Keratinocyte (primary cell): Measurements from ENCODE around the gene CACHD1. TPM values are rescaled to one million over a fixed set of nuclear protein-coding genes. Genes with fewer than 3 reads are reported as not detected.

Source experiments
- DNase-seq: peaks from one replicate; pipeline ENCODE4 v3.0.0-alpha.2; 2011; ENCODE audit warnings: low read depth, missing footprints, low spot score
- FAIRE-seq: peaks from 2 replicates; lab custom pipeline; 2011; peaks lifted over from hg19 to GRCh38; lab: Jason Lieb, UNC
- H2AFZ ChIP-seq: 2 replicates; pipeline ENCODE4 v1.6.0; 2012; ENCODE audit warnings: low read length, control low read depth, inconsistent platforms; ENCODE audit not compliant: control insufficient read depth
- H3K27ac ChIP-seq: 2 replicates; pipeline ENCODE4 v1.5.1; 2011; ENCODE audit warnings: low read length; ENCODE audit not compliant: control insufficient read depth, insufficient read depth
- H3K27me3 ChIP-seq: 3 replicates; pipeline ENCODE4 v1.6.0; 2011; ENCODE audit warnings: low read length; ENCODE audit not compliant: control insufficient read depth, insufficient read depth; ENCODE audit errors: extremely low read depth
- H3K36me3 ChIP-seq, 2 experiments: 2 replicates in 1 of 2; 3 replicates in 1 of 2; pipeline ENCODE4 v1.5.1; 2011; ENCODE audit warnings: low read length in 2 of 2, mild to moderate bottlenecking in 1 of 2; ENCODE audit not compliant: control insufficient read depth in 2 of 2, insufficient read depth in 2 of 2; ENCODE audit errors: extremely low read depth in 1 of 2
- H3K4me1 ChIP-seq: 3 replicates; pipeline ENCODE4 v1.5.1; 2011; ENCODE audit warnings: low read length; ENCODE audit not compliant: control insufficient read depth, insufficient read depth; ENCODE audit errors: extremely low read depth
- H3K4me2 ChIP-seq: 3 replicates; pipeline ENCODE4 v1.6.0; 2011; ENCODE audit warnings: low read depth, low read length; ENCODE audit not compliant: control insufficient read depth, insufficient read depth; ENCODE audit errors: extremely low read depth
- H3K4me3 ChIP-seq, 3 experiments: fragments of 200-600 bp in 1 of 3; sonication (generic) in 1 of 3; 2 replicates in 2 of 3; 3 replicates in 1 of 3; pipeline ENCODE4 v1.5.1; 2011 to 2016; ENCODE audit warnings: low read length in 3 of 3, mild to moderate bottlenecking in 3 of 3, control low read depth in 2 of 3, inconsistent platforms in 1 of 3, low read depth in 1 of 3, mixed read lengths in 1 of 3, mixed run types in 1 of 3, moderate library complexity in 1 of 3; ENCODE audit not compliant: control insufficient read depth in 2 of 3, insufficient read depth in 2 of 3; ENCODE audit errors: extremely low read depth in 1 of 3
- H3K79me2 ChIP-seq: 2 replicates; pipeline ENCODE4 v1.6.0; 2012; ENCODE audit warnings: low read length; ENCODE audit not compliant: control insufficient read depth, insufficient read depth
- H3K9ac ChIP-seq: 3 replicates; pipeline ENCODE4 v1.6.0; 2011; ENCODE audit warnings: low read length; ENCODE audit not compliant: control insufficient read depth, insufficient read depth; ENCODE audit errors: extremely low read depth
- H3K9me1 ChIP-seq: 3 replicates; pipeline ENCODE4 v1.6.0; 2011; ENCODE audit warnings: low read length; ENCODE audit not compliant: control insufficient read depth, insufficient read depth; ENCODE audit errors: extremely low read depth
- H3K9me3 ChIP-seq: 2 replicates; pipeline ENCODE4 v1.5.1; 2012; ENCODE audit warnings: low read depth, low read length; ENCODE audit not compliant: control insufficient read depth
- H4K20me1 ChIP-seq: 3 replicates; pipeline ENCODE4 v1.6.0; 2011; ENCODE audit warnings: low read length; ENCODE audit not compliant: control insufficient read depth, insufficient read depth; ENCODE audit errors: extremely low read depth
- CTCF ChIP-seq, 3 experiments: IDR thresholded peaks in 1 of 3; conservative IDR thresholded peaks in 1 of 3; optimal IDR thresholded peaks in 1 of 3; 2 replicates in 2 of 3; 3 replicates in 1 of 3; pipeline versions ENCODE3 to v1.5.1; 2011; ENCODE audit warnings: low read length in 3 of 3, mild to moderate bottlenecking in 3 of 3, moderate library complexity in 2 of 3, control low read depth in 1 of 3, inconsistent platforms in 1 of 3; ENCODE audit not compliant: insufficient read depth in 2 of 3; ENCODE audit errors: extremely low read depth in 1 of 3
- EZH2 ChIP-seq: IDR thresholded peaks from one replicate; pipeline ENCODE4 v1.6.1; 2012; ENCODE audit warnings: inconsistent platforms, mild to moderate bottlenecking, low read length, moderate library complexity
- dilution Hi-C: fragments of 300-500 bp; cut with MboI; formaldehyde crosslinking; loops from one replicate; pipeline ENCODE4 v1.7.0; 2020; ENCODE audit warnings: low sequenced_read_pairs; ENCODE audit not compliant: extremely low pct_ligation_motif_present
- polyA plus RNA-seq, 5 experiments: library from polyadenylated mRNA; depleted of rRNA in 3 of 5; stranded (reverse) in 3 of 5; stranded (forward) in 1 of 5; unstranded in 1 of 5; fragments of >200 nt; gene quantifications; 1 replicate in 1 of 5; 2 replicates in 3 of 5; 3 replicates in 1 of 5; pipeline versions ENCODE4 v1.2.1 to v1.2.3, GENCODE V29; 2011 to 2012; ENCODE audit warnings: missing spikeins in 2 of 5, low read depth in 1 of 5, low replicate concordance in 1 of 5

Gene CACHD1
- polyA plus RNA-seq, 1 donor (not counting 4 experiments of a cell fraction or from before 2014, with no cell fraction given): 2.4 TPM

- H3K9ac ChIP-seq: no peak overlapping the region
- no peak for DNase-seq
- no peaks in the 10 kb centered on the region for H3K36me3 ChIP-seq
- no peak overlapping the region for H3K4me3 ChIP-seq
- no peaks in the 10 kb centered on the region for H3K27me3 ChIP-seq
- TF ChIP-seq EZH2: no peak
- no peak for TF ChIP-seq CTCF (optimal IDR thresholded peaks at IDR 0.05 in 1 of 3, IDR thresholded peaks at IDR 0.05 in 1 of 3, conservative IDR thresholded peaks at IDR 0.05 in 1 of 3; ENCODE audit: extremely low read depth in 1 of 3, insufficient read depth in 2 of 3, low read length in 3 of 3)
- dilution Hi-C loops: no loop called here
- no peaks in the 10 kb centered on the region for H3K9me1 ChIP-seq
- H2AFZ ChIP-seq: no peak overlapping the region
- no peak overlapping the region for H3K27ac ChIP-seq
- no peaks in the 10 kb centered on the region for H4K20me1 ChIP-seq
- no peak overlapping the region for H3K4me2 ChIP-seq
- H3K79me2 ChIP-seq: no peaks in the 10 kb centered on the region
- no peaks in the 10 kb centered on the region for H3K9me3 ChIP-seq
- no peak for FAIRE-seq
- H3K4me1 ChIP-seq: peaks cover 5% of the 10 kb centered on the region
Measured at GRCh38 chr1:64692911-64693310, 223.0 kb downstream of the CACHD1 start.

GRCh38 chr1:64693406-64693805 lies 223.5 kb downstream of the CACHD1 start:
- Histone ChIP-seq H3K27ac (no peak overlapping the region), H3K9ac (no peak overlapping the region), H2AFZ (no peak overlapping the region), H3K4me3 (no peak overlapping the region), H3K27me3 (no peaks in the 10 kb centered on the region), H3K4me2 (no peak overlapping the region), H3K4me1 (peaks cover 5% of the 10 kb centered on the region), H4K20me1 (no peaks in the 10 kb centered on the region), H3K36me3 (no peaks in the 10 kb centered on the region), H3K9me3 (no peaks in the 10 kb centered on the region), H3K79me2 (no peaks in the 10 kb centered on the region), H3K9me1 (no peaks in the 10 kb centered on the region)
- DNase-seq (no peak), FAIRE-seq (no peak)
- dilution Hi-C loops: no loop called here
- TF ChIP-seq EZH2: no peak

- H3K4me1 ChIP-seq: no peaks in the 10 kb centered on the region
- FAIRE-seq (no peak), DNase-seq (no peak)
- no peaks in the 10 kb centered on the region for H3K9me3 ChIP-seq
- no peaks in the 10 kb centered on the region for H3K27me3 ChIP-seq
- no peak overlapping the region for H3K27ac ChIP-seq
- no peak for TF ChIP-seq EZH2
- no peaks in the 10 kb centered on the region for H3K9me1 ChIP-seq
- H4K20me1 ChIP-seq: no peaks in the 10 kb centered on the region
- no peaks in the 10 kb centered on the region for H3K79me2 ChIP-seq
- dilution Hi-C loops: no loop called here
- H3K9ac ChIP-seq: no peak overlapping the region
- no peak overlapping the region for H3K4me3 ChIP-seq
- no peak overlapping the region for H3K4me2 ChIP-seq
- no peak overlapping the region for H2AFZ ChIP-seq
- no peaks in the 10 kb centered on the region for H3K36me3 ChIP-seq
Measured at GRCh38 chr1:64696879-64697278, 226.9 kb downstream of the CACHD1 start.
